GM06990 (cell line): ENCODE measurements around the gene HEMK1.
A peak's percentile ranks its signal among the peaks of the same experiment; 100 is the strongest.

Experiments used
- DNase-seq: peaks from one replicate; pipeline ENCODE4 v3.0.0-alpha.2; 2011; ENCODE audit not compliant: insufficient read length; ENCODE audit errors: extremely low read depth
- H3K27me3 ChIP-seq: replicated peaks from 2 replicates; pipeline ENCODE4 v1.6.0; 2011; ENCODE audit warnings: low read length; ENCODE audit not compliant: control insufficient read depth, insufficient read depth
- H3K36me3 ChIP-seq: 2 replicates; pipeline ENCODE4 v1.5.1; 2011; ENCODE audit warnings: low read length; ENCODE audit not compliant: control insufficient read depth, insufficient read depth
- H3K4me3 ChIP-seq: replicated peaks from 2 replicates; pipeline ENCODE4 v1.5.1; 2011; ENCODE audit warnings: low read depth, mild to moderate bottlenecking, control low read depth, low read length
- TF ChIP-seq, protein P1 (sequence below): IDR thresholded peaks from 2 replicates; pipeline ENCODE4 v1.5.1; 2011; ENCODE audit warnings: low read length, control low read depth, mild to moderate bottlenecking, inconsistent platforms; ENCODE audit not compliant: insufficient read depth, poor library complexity, severe bottlenecking

Gene HEMK1

DNA sequence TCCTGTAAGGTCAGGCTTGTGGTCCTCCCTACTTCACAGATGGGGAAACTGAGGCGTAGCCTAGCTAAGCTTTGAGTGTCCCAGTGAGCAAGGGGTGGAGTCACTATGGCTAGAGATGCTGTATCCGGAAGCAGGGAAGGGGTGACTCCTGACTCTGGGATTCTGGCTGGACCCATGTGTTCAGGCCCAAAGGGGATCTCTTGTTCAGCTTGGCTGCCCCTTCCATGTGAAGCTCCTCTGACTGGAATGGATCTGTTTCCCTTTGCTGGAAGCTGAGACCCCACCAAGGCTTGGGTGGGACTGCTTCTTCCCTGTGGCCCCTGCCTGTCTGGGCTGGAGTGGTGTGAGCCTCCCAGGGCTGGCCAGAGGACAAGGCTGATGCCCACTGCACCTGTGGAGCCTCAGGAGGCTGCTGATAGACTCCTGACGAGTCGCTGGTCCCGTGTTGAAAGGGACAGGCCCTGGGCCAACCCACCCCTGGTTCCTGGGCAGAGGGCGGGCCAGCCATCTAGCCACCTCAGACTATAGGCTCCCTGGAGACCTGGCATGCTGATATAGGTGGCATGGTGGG is 48.7 kb downstream of the HEMK1 start:
- Histone ChIP-seq H3K36me3 (no peaks in the 10 kb centered on the region), H3K4me3 (peak overlapping the region; percentile 74), H3K27me3 (no peaks in the 10 kb centered on the region)
- TF ChIP-seq, protein P1, sequence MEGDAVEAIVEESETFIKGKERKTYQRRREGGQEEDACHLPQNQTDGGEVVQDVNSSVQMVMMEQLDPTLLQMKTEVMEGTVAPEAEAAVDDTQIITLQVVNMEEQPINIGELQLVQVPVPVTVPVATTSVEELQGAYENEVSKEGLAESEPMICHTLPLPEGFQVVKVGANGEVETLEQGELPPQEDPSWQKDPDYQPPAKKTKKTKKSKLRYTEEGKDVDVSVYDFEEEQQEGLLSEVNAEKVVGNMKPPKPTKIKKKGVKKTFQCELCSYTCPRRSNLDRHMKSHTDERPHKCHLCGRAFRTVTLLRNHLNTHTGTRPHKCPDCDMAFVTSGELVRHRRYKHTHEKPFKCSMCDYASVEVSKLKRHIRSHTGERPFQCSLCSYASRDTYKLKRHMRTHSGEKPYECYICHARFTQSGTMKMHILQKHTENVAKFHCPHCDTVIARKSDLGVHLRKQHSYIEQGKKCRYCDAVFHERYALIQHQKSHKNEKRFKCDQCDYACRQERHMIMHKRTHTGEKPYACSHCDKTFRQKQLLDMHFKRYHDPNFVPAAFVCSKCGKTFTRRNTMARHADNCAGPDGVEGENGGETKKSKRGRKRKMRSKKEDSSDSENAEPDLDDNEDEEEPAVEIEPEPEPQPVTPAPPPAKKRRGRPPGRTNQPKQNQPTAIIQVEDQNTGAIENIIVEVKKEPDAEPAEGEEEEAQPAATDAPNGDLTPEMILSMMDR: no peak
- DNase-seq: no peak

DNA sequence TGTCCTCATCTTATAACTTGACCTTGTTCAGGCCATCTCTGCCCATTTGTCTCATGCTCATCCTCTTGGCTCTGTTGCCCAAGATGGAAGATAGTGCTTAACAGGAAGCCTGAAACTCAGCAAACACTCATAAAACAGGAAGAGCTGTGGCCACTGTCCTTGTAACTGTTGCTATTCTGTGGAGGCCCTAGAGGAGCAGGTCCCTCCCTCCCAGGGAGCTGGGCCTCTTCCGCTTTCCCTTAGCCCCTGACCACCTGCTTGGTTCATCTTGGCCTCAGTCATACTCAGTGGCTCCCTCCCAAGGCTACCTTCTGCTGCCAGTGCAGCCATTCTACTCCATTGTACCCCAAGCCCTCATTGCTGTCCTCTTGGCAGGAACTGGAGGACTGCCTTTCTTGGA is 51.1 kb downstream of the HEMK1 start:
- DNase-seq: no peak
- TF ChIP-seq, protein P1: no peak
- Histone ChIP-seq H3K4me3 (no peak overlapping the region), H3K36me3 (no peaks in the 10 kb centered on the region), H3K27me3 (no peaks in the 10 kb centered on the region)

DNA sequence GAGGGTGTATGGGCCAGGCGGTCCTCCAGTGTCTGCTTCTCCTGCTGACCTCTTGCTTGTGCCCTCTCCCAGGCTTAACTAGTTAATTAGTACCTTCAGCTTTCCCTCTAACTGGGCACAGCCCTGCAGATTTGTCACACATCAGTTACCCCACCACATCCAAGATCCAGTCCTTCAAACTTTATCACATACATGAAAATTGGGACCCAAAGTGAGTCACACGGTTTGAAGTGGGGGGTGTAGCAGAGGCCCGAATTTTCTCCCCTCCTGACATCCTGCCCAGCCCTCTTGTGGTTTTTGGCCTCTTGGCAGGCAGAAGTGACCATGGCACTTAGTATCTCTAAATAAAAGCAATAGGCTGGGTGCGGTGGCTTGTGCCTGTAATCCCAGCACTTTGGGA is 51.5 kb downstream of the HEMK1 start:
- TF ChIP-seq, protein P1: no peak
- no peak for DNase-seq
- no peak overlapping the region for H3K4me3 ChIP-seq
- no peaks in the 10 kb centered on the region for H3K36me3 ChIP-seq
- no peaks in the 10 kb centered on the region for H3K27me3 ChIP-seq

DNA sequence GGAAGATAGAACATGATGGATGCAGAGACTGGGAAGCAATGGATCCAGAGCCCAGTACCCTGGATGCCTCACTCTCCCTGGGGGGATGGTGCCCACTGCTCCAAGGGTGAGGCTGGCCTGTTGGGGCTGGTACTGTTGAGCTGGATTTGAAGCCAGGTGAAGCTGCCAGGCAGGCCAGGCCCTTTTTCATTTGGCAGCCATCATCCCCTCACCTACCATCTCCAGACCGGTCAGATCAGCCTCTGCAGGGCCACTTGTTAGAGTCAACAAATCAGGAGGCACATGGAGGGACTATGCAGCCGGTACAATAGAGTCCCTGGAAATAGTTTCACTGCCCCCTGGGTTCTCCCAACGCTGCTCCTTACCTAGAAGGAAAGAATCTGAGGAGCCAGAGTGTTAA is 53.6 kb downstream of the HEMK1 start:
- TF ChIP-seq, protein P1: no peak
- DNase-seq: no peak
- no peak overlapping the region for H3K4me3 ChIP-seq
- no peaks in the 10 kb centered on the region for H3K36me3 ChIP-seq
- no peaks in the 10 kb centered on the region for H3K27me3 ChIP-seq

DNA sequence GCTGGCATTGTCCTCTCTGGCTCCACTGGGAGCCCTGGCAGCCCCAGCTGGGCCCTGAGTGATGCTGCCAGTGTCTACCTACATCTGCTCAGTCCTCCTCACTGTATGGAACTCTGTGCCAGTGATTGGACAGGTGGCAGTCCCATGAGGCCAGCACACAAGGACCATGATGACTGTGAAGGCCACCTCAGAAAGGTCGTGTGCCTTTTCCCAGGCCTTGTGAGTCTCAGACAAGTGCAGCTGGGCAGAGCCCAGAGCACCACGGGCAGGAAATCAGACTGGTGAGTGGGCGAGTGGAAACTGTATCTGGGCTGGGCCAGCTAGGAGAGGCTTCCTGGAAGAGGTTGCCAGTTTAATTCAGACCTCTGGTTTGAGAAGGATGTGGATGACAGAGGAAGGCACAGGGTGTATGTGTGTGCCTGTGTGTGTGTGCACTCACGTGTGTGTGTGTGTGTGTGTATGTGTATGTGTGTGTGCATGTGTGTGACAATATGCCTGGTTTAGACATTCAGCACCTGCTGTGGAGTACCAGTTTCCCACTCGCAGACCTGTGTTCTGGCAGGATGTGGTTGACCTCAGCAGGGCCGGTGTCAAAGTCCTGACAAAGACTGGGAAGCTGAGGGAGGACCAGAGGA is 54.6 kb downstream of the HEMK1 start:
- Histone ChIP-seq H3K4me3 (no peak overlapping the region), H3K36me3 (no peaks in the 10 kb centered on the region), H3K27me3 (no peaks in the 10 kb centered on the region)
- TF ChIP-seq, protein P1: no peak
- peak; percentile 32 for DNase-seq
